WTC11 (cell line): ENCODE measurements around the gene SMC1B. TPM values are rescaled to one million over a fixed set of nuclear protein-coding genes. Genes with fewer than 3 reads are reported as not detected.

ENCODE experiments used
- ATAC-seq: fragments of 200-7000 bp; cut with Tn5 transposase; 2 replicates; pipeline ENCODE4 v1.10.0; 2021; ENCODE audit warnings: mild to moderate bottlenecking, moderate library complexity
- CTCF ChIA-PET: fragments of 300-600 bp; sonication (Branson Sonifier 250); formaldehyde crosslinking; loops from one replicate; lab custom pipeline; 2021; ENCODE audit warnings: antibody characterized with exemption; lab: Charles Lee
- POLR2A ChIA-PET: fragments of 350-600 bp; sonication (Branson Sonifier 250); formaldehyde crosslinking; loops from one replicate; lab custom pipeline; 2021; ENCODE audit warnings: antibody characterized with exemption; lab: Charles Lee
- DNase-seq: peaks from one replicate; pipeline ENCODE4 v3.0.0; 2021; ENCODE audit warnings: low spot score
- H3K27ac Mint-ChIP-seq: 2 replicates; pipeline ENCODE4 v1.8.0; 2021; ENCODE audit warnings: mixed read lengths
- H3K27me3 Mint-ChIP-seq: 2 replicates; pipeline ENCODE4 v1.8.0; 2021; ENCODE audit warnings: low read depth, mild to moderate bottlenecking, moderate library complexity, mixed read lengths
- H3K36me3 Mint-ChIP-seq: 2 replicates; pipeline ENCODE4 v1.8.0; 2021; ENCODE audit warnings: mixed read lengths
- H3K4me1 Mint-ChIP-seq: 2 replicates; pipeline ENCODE4 v1.8.0; 2022; ENCODE audit warnings: mixed read lengths
- H3K4me3 Mint-ChIP-seq: 2 replicates; pipeline ENCODE4 v1.8.0; 2021; ENCODE audit warnings: mild to moderate bottlenecking, moderate library complexity, mixed read lengths
- H3K9me3 Mint-ChIP-seq: 2 replicates; pipeline ENCODE4 v1.8.0; 2021; ENCODE audit warnings: mixed read lengths
- ATF6 ChIP-seq: sonication (generic); formaldehyde crosslinking; IDR thresholded peaks from 2 replicates; pipeline ENCODE4 v1.8.1; 2023; ENCODE audit warnings: mild to moderate bottlenecking, missing genetic modification reagents
- E2F4 ChIP-seq: sonication (generic); formaldehyde crosslinking; IDR thresholded peaks from 2 replicates; pipeline ENCODE4 v1.8.1; 2022; ENCODE audit warnings: low read depth, mild to moderate bottlenecking, moderate library complexity, missing genetic modification reagents, borderline replicate concordance
- ERG ChIP-seq: fragments of 250-450 bp; sonication (Bioruptor Pico); IDR thresholded peaks from 2 replicates; pipeline ENCODE4 v1.8.0; 2021; ENCODE audit warnings: mild to moderate bottlenecking
- ESRRA ChIP-seq: sonication (generic); formaldehyde crosslinking; IDR thresholded peaks from 2 replicates; pipeline ENCODE4 v1.8.1; 2022; ENCODE audit warnings: mild to moderate bottlenecking, missing genetic modification reagents, borderline replicate concordance
- JUN ChIP-seq: sonication (generic); formaldehyde crosslinking; IDR thresholded peaks from 2 replicates; pipeline ENCODE4 v1.8.0; 2023; ENCODE audit warnings: mild to moderate bottlenecking, missing genetic modification reagents
- MYBL2 ChIP-seq: sonication (generic); formaldehyde crosslinking; IDR thresholded peaks from 2 replicates; pipeline ENCODE4 v1.8.1; 2023; ENCODE audit warnings: mild to moderate bottlenecking, moderate library complexity, missing genetic modification reagents
- PRRX2 ChIP-seq: fragments of 250-450 bp; sonication (Bioruptor Pico); IDR thresholded peaks from 2 replicates; pipeline ENCODE4 v1.8.0; 2021; ENCODE audit warnings: mild to moderate bottlenecking
- SMAD4 ChIP-seq: sonication (generic); formaldehyde crosslinking; IDR thresholded peaks from 2 replicates; pipeline ENCODE4 v1.8.0; 2022; ENCODE audit warnings: mild to moderate bottlenecking, missing genetic modification reagents
- ZNF138 ChIP-seq: sonication (generic); formaldehyde crosslinking; conservative IDR thresholded peaks from 2 replicates; pipeline ENCODE4 v1.8.1; 2022; ENCODE audit warnings: mild to moderate bottlenecking, moderate library complexity, missing genetic modification reagents
- ZNF317 ChIP-seq: sonication (generic); formaldehyde crosslinking; IDR thresholded peaks from 2 replicates; pipeline ENCODE4 v1.8.1; 2023; ENCODE audit warnings: low read depth, mild to moderate bottlenecking, moderate library complexity, missing genetic modification reagents, borderline replicate concordance
- ZNF416 ChIP-seq: fragments of 250-450 bp; sonication (Bioruptor Pico); IDR thresholded peaks from 2 replicates; pipeline ENCODE4 v1.9.0; 2021; ENCODE audit warnings: mild to moderate bottlenecking, inconsistent platforms
- total RNA-seq: library from RNA; stranded (reverse); gene quantifications from 3 replicates; pipeline ENCODE4 v1.2.3, GENCODE V29; 2021
- TF ChIP-seq, protein P1 (sequence below): fragments of 250-450 bp; sonication (Bioruptor Pico); IDR thresholded peaks from 2 replicates; pipeline ENCODE4 v1.9.0; 2021; ENCODE audit warnings: mild to moderate bottlenecking, borderline replicate concordance
- TF ChIP-seq, protein P2 (sequence below): sonication (generic); formaldehyde crosslinking; IDR thresholded peaks from 2 replicates; pipeline ENCODE4 v1.8.0; 2023; ENCODE audit warnings: mild to moderate bottlenecking, missing genetic modification reagents

SMC1B gene
- total RNA-seq, 1 experiment from 2014 or later = 0.07 TPM

- TF ChIP-seq ATF6 (CRISPR knock-in tag) (no peak), PRRX2 (CRISPR knock-in tag) (no peak), ZNF138 (CRISPR knock-in tag) (no peak)
Observed at GRCh38 chr22:45424241-45424731, 10.9 kb upstream of the SMC1B start (continued).

DNA sequence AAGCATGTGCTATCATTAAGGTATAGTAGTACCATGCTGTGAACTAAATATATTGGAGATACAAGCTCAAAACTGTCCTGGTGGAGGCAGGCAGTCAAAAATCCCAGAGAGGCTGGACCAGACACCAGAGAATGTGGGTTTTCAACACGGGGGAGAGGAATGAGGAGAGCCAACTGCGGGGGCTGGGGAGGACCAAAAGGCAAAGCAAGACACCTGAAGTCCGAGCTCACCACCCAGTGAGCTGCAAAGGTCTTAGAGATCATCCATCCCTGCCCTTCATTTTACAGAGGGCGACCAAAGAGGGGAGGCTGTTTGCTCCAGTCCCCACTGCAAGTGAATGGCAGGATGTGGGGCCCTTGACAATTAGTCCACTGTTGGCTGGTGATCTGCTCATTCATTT lies 10.1 kb upstream of the SMC1B start:
- ChIA-PET CTCF (interaction anchor here (2.6 kb wide), 1 partner anchor 10 kb away, joined by 7 read pairs; the partner anchor contains the start of genes RIBC2 and SMC1B), POLR2A (interaction anchor here (1.4 kb wide), 1 partner anchor 9 kb away, joined by 4 read pairs; no protein-coding TSS in a partner anchor)
- H3K9me3 Mint-ChIP-seq = peaks cover 22% of the 10 kb centered on the region
- H3K36me3 Mint-ChIP-seq = peaks cover 6% of the 10 kb centered on the region
- ATAC-seq = no peak
- H3K27ac Mint-ChIP-seq = no peak overlapping the region
- no peak for DNase-seq
- H3K4me3 Mint-ChIP-seq = no peak overlapping the region
- TF ChIP-seq ZNF317 (CRISPR knock-in tag) = no peak
- TF ChIP-seq, protein P1, sequence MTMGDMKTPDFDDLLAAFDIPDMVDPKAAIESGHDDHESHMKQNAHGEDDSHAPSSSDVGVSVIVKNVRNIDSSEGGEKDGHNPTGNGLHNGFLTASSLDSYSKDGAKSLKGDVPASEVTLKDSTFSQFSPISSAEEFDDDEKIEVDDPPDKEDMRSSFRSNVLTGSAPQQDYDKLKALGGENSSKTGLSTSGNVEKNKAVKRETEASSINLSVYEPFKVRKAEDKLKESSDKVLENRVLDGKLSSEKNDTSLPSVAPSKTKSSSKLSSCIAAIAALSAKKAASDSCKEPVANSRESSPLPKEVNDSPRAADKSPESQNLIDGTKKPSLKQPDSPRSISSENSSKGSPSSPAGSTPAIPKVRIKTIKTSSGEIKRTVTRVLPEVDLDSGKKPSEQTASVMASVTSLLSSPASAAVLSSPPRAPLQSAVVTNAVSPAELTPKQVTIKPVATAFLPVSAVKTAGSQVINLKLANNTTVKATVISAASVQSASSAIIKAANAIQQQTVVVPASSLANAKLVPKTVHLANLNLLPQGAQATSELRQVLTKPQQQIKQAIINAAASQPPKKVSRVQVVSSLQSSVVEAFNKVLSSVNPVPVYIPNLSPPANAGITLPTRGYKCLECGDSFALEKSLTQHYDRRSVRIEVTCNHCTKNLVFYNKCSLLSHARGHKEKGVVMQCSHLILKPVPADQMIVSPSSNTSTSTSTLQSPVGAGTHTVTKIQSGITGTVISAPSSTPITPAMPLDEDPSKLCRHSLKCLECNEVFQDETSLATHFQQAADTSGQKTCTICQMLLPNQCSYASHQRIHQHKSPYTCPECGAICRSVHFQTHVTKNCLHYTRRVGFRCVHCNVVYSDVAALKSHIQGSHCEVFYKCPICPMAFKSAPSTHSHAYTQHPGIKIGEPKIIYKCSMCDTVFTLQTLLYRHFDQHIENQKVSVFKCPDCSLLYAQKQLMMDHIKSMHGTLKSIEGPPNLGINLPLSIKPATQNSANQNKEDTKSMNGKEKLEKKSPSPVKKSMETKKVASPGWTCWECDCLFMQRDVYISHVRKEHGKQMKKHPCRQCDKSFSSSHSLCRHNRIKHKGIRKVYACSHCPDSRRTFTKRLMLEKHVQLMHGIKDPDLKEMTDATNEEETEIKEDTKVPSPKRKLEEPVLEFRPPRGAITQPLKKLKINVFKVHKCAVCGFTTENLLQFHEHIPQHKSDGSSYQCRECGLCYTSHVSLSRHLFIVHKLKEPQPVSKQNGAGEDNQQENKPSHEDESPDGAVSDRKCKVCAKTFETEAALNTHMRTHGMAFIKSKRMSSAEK = no peak
- no peak for TF ChIP-seq ZNF416
- no peak for TF ChIP-seq PRRX2 (CRISPR knock-in tag)
- no peak for TF ChIP-seq MYBL2
- no peak for TF ChIP-seq E2F4 (CRISPR knock-in tag)
- no peak for TF ChIP-seq ESRRA (CRISPR knock-in tag)
- TF ChIP-seq SMAD4 (CRISPR knock-in tag) = no peak
- TF ChIP-seq, protein P2, sequence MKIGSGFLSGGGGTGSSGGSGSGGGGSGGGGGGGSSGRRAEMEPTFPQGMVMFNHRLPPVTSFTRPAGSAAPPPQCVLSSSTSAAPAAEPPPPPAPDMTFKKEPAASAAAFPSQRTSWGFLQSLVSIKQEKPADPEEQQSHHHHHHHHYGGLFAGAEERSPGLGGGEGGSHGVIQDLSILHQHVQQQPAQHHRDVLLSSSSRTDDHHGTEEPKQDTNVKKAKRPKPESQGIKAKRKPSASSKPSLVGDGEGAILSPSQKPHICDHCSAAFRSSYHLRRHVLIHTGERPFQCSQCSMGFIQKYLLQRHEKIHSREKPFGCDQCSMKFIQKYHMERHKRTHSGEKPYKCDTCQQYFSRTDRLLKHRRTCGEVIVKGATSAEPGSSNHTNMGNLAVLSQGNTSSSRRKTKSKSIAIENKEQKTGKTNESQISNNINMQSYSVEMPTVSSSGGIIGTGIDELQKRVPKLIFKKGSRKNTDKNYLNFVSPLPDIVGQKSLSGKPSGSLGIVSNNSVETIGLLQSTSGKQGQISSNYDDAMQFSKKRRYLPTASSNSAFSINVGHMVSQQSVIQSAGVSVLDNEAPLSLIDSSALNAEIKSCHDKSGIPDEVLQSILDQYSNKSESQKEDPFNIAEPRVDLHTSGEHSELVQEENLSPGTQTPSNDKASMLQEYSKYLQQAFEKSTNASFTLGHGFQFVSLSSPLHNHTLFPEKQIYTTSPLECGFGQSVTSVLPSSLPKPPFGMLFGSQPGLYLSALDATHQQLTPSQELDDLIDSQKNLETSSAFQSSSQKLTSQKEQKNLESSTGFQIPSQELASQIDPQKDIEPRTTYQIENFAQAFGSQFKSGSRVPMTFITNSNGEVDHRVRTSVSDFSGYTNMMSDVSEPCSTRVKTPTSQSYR (CRISPR knock-in tag) = no peak
- no peak for TF ChIP-seq ERG (CRISPR knock-in tag)
- TF ChIP-seq JUN (CRISPR knock-in tag) = no peak
- H3K27me3 Mint-ChIP-seq = no peaks in the 10 kb centered on the region; the same call in 1 of the 2 replicates
- H3K4me1 Mint-ChIP-seq = peaks cover 4% of the 10 kb centered on the region
